ENCODE measurements around the gene ZNF467.

DNA sequence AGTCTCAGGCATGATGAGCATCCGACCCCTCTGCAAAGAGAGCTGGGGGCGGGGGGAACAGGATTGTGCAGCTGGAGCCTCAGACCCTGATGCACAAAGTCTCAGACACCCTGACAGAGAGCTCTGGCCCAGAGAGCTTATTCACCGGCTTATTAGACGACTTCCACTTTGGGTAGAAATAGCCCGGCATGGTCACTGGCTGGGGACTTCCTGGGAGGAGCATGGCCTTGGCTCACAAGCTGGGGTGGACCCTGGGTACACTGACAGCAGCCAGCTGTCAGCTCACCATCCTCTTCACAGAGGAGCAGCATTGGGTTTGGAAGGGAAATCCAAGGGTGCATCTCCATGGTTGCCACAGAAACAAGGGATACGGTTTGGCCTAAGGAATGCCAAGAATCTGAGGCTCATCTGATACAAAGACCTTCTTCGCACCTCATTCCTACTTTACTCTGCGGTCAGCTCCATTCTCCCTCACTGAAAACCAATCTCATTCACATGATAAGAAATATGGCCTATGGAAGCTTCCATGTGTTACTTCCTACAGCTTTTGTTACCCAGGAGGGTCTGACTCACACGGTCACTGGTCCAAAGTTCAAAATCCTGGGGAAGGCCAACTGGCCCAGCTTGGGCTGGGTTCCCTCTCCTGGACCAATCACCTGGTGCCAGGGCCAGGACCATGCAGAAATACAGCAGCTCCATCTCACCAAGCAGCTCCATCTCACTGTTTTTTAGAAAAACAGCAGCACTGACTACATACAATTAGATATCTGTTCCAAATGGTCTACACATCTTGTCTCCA is 25.1 kb downstream of the ZNF467 start:
- TF ChIP-seq POLR2A (IDR thresholded peaks at IDR 0.05; ENCODE audit: low read depth, low read length) (no peak), FOS (IDR thresholded peaks at IDR 0.05; ENCODE audit: borderline replicate concordance, insufficient read depth, low read length) (no peak), MYC (IDR thresholded peaks at IDR 0.05; ENCODE audit: low read depth, low read length) (no peak), POLR2AphosphoS5 (IDR thresholded peaks at IDR 0.05; ENCODE audit: insufficient read depth, low read depth, low read length) (no peak)
- TF ChIP-seq, protein P1, sequence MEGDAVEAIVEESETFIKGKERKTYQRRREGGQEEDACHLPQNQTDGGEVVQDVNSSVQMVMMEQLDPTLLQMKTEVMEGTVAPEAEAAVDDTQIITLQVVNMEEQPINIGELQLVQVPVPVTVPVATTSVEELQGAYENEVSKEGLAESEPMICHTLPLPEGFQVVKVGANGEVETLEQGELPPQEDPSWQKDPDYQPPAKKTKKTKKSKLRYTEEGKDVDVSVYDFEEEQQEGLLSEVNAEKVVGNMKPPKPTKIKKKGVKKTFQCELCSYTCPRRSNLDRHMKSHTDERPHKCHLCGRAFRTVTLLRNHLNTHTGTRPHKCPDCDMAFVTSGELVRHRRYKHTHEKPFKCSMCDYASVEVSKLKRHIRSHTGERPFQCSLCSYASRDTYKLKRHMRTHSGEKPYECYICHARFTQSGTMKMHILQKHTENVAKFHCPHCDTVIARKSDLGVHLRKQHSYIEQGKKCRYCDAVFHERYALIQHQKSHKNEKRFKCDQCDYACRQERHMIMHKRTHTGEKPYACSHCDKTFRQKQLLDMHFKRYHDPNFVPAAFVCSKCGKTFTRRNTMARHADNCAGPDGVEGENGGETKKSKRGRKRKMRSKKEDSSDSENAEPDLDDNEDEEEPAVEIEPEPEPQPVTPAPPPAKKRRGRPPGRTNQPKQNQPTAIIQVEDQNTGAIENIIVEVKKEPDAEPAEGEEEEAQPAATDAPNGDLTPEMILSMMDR (IDR thresholded peaks at IDR 0.05; ENCODE audit: extremely low read depth in 1 of 2, insufficient read depth in 1 of 2, low read depth in 1 of 2, low read length in 2 of 2) = no peak
- TF ChIP-seq, protein P2, sequence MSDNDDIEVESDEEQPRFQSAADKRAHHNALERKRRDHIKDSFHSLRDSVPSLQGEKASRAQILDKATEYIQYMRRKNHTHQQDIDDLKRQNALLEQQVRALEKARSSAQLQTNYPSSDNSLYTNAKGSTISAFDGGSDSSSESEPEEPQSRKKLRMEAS (IDR thresholded peaks at IDR 0.05; ENCODE audit: insufficient read depth, insufficient read length) = no peak

All from endothelial cell of umbilical vein (primary cell).